H1 (cell line): ENCODE results near the gene CGB5. TPM values are rescaled to one million over a fixed set of nuclear protein-coding genes. Genes with fewer than 3 reads are reported as not detected.

Experiments
- BACH1 ChIP-seq: IDR thresholded peaks from 2 replicates; pipeline ENCODE4 v1.6.1; 2012; ENCODE audit warnings: low read length, improper control_type of control experiment
- BRCA1 ChIP-seq: IDR thresholded peaks from 2 replicates; pipeline ENCODE4 v1.6.1; 2012; ENCODE audit warnings: low read depth, low read length, improper control_type of control experiment
- EZH2 ChIP-seq: fragments of 200-600 bp; sonication (generic); IDR thresholded peaks from 2 replicates; pipeline ENCODE4 v1.7.1; 2012; ENCODE audit warnings: low read depth, mild to moderate bottlenecking, moderate library complexity, low read length, inconsistent platforms; ENCODE audit not compliant: severe bottlenecking
- RNF2 ChIP-seq: fragments of 200-900, 300-1000 bp; sonication (generic); IDR thresholded peaks from 2 replicates; pipeline ENCODE4 v1.7.1; 2016; ENCODE audit warnings: borderline replicate concordance, low read depth, mild to moderate bottlenecking, antibody characterized with exemption, low read length; ENCODE audit not compliant: poor library complexity, severe bottlenecking; ENCODE audit errors: missing control alignments
- SP4 ChIP-seq: IDR thresholded peaks from 2 replicates; pipeline ENCODE4 v1.6.1; 2012; ENCODE audit warnings: low read length, inconsistent platforms
- SRF ChIP-seq: IDR thresholded peaks from 2 replicates; pipeline ENCODE4 v1.6.1; 2011; ENCODE audit warnings: mild to moderate bottlenecking, low read depth, low read length, moderate library complexity
- polyA plus RNA-seq, 7 experiments: library from polyadenylated mRNA; depleted of rRNA in 3 of 7; stranded (reverse) in 5 of 7; unstranded in 2 of 7; fragments of >200 nt in 5 of 7; fragments of 200-250 nt in 2 of 7; gene quantifications; 1 replicate in 5 of 7; 2 replicates in 1 of 7; 4 replicates in 1 of 7; pipeline versions ENCODE4 v1.2.1 to v1.2.3, GENCODE V29; 2011 to 2013; ENCODE audit warnings: missing spikeins in 2 of 7, mixed read lengths in 2 of 7
- total RNA-seq: library from RNA; stranded (reverse); fragmentation: NEBNext Ultra II Directional; extraction: Animal tissue kit (Norgen Biotek cat#: 25700); gene quantifications from 2 replicates; pipeline ENCODE4 v1.2.1, GENCODE V29; 2021
- TF ChIP-seq, protein P1 (sequence below): IDR thresholded peaks from 2 replicates; pipeline ENCODE4 v1.6.1; 2012; ENCODE audit warnings: inconsistent platforms
- TF ChIP-seq, protein P2 (sequence below): IDR thresholded peaks from 2 replicates; pipeline ENCODE4 v1.6.1; 2011; ENCODE audit warnings: low read depth, mild to moderate bottlenecking, low read length; ENCODE audit not compliant: insufficient read depth
- TF ChIP-seq, protein P3 (sequence below): IDR thresholded peaks from 2 replicates; pipeline ENCODE4 v1.6.1; 2012; ENCODE audit warnings: inconsistent platforms

The CGB5 gene
- total and polyA plus RNA-seq, 2 of the 8 experiments (the other 6 are each of a cell fraction or from before 2014, with no cell fraction given), result 0.63 to 0.68 TPM

DNA sequence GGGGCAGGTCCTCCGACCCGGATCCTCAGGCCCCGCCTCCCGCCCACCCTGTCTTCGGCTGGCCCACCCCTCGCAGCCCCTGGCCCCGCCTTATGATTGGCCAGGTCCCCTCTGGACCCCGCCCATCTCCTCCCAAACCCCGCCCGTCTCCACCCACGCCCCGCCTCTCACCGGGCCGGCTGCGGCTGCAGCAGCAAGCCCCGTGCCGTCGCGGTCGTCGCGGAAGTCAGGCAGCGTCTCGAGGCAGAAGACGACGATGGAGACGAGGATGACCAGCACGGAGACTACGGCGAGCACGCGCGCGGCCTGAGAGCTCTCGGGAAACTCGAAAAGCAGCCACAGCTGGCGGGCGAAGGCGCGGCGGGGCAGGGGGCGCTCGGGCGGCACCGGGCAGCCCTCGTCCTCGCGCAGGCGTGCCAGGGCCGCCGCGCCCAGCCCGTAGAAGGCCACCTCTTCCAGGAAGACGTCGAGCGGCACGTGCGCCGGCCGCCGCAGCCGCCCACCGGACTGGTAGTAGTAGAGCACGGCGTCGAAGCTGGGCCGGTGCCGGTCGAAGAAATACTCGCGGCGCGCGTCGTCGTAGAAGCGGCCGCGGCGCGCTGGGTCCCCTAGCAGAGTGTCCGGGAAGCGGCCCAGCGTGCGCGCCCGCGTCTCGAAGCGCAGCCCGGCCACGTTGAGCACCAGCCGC lies 28.4 kb downstream of the CGB5 start (continued):
- TF ChIP-seq BRCA1 (no peak), BACH1 (no peak), RNF2 (peak; percentile 61), SRF (no peak), SP4 (0 out of 2 replicates have a peak, but pooled peaks have one; percentile 66), EZH2 (no peak)
- TF ChIP-seq, protein P1, sequence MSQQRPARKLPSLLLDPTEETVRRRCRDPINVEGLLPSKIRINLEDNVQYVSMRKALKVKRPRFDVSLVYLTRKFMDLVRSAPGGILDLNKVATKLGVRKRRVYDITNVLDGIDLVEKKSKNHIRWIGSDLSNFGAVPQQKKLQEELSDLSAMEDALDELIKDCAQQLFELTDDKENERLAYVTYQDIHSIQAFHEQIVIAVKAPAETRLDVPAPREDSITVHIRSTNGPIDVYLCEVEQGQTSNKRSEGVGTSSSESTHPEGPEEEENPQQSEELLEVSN, result peak; percentile 96
- TF ChIP-seq, protein P2, sequence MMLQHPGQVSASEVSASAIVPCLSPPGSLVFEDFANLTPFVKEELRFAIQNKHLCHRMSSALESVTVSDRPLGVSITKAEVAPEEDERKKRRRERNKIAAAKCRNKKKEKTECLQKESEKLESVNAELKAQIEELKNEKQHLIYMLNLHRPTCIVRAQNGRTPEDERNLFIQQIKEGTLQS, result no peak
- TF ChIP-seq, protein P3, sequence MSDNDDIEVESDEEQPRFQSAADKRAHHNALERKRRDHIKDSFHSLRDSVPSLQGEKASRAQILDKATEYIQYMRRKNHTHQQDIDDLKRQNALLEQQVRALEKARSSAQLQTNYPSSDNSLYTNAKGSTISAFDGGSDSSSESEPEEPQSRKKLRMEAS, result peak; percentile 97
